DND-41 (cell line): Measurements from ENCODE around the gene ZMYND10.

Experiments used
- CTCF ChIP-seq: IDR thresholded peaks from 2 replicates; pipeline ENCODE4 v1.5.1; 2012; ENCODE audit warnings: borderline replicate concordance, low read length, moderate library complexity, mild to moderate bottlenecking; ENCODE audit not compliant: poor library complexity, severe bottlenecking; ENCODE audit errors: extremely low read depth
- EZH2 ChIP-seq: IDR thresholded peaks from 3 replicates; pipeline ENCODE4 v1.6.1; 2012; ENCODE audit warnings: borderline replicate concordance, low read depth, mild to moderate bottlenecking, moderate library complexity, low read length, inconsistent platforms; ENCODE audit not compliant: severe bottlenecking

- TF ChIP-seq CTCF (peak; percentile 25), EZH2 (no peak)
Measured at GRCh38 chr3:50375258-50375931, 29.9 kb upstream of the ZMYND10 start.
